Activated naive CD4-positive, alpha-beta T cell treated with anti-CD3 and anti-CD28 coated beads, Interleukin-2, amount 50 U/mL, for 24 hours (primary cell): ENCODE measurements around the gene ARHGEF6.
A peak's percentile ranks its signal among the peaks of the same experiment; 100 is the strongest.
"Not testable (repeated sequence)": the region's sequence is repeated elsewhere in the genome, so short reads cannot be mapped to it uniquely, and the experiment has no call there.

Source experiments
- H3K27ac Mint-ChIP-seq: one replicate; pipeline ENCODE4 v1.8.0; 2021; ENCODE audit warnings: mild to moderate bottlenecking, mixed read lengths
- H3K27me3 Mint-ChIP-seq: one replicate; pipeline ENCODE4 v1.8.0; 2021; ENCODE audit warnings: mixed read lengths
- H3K36me3 Mint-ChIP-seq: one replicate; pipeline ENCODE4 v1.8.0; 2021; ENCODE audit warnings: mixed read lengths
- H3K4me1 Mint-ChIP-seq: one replicate; pipeline ENCODE4 v1.8.0; 2021; ENCODE audit warnings: mixed read lengths
- H3K4me3 Mint-ChIP-seq: one replicate; pipeline ENCODE4 v1.8.0; 2021; ENCODE audit warnings: mild to moderate bottlenecking, mixed read lengths
- H3K9me3 Mint-ChIP-seq: one replicate; pipeline ENCODE4 v1.8.0; 2021; ENCODE audit warnings: mixed read lengths

ARHGEF6 gene

GRCh38 chrX:136802515-136802914 is 21.8 kb upstream of the ARHGEF6 start:
- Mint-ChIP-seq H3K27me3 (no peaks in the 10 kb centered on the region), H3K36me3 (peaks cover 1% of the 10 kb centered on the region), H3K9me3 (no peaks in the 10 kb centered on the region), H3K4me1 (peaks cover 13% of the 10 kb centered on the region), H3K27ac (no peak overlapping the region), H3K4me3 (no peak overlapping the region)

- Mint-ChIP-seq H3K9me3 (peaks cover 3% of the 10 kb centered on the region), H3K36me3 (no peaks in the 10 kb centered on the region), H3K27ac (peak overlapping the region; percentile 9), H3K4me3 (peak overlapping the region; percentile 53), H3K4me1 (peaks cover 13% of the 10 kb centered on the region), H3K27me3 (no peaks in the 10 kb centered on the region)
These were observed 17.1 kb upstream of the ARHGEF6 start for GRCh38 chrX:136797787-136798186.

GRCh38 chrX:136795132-136795531 is 14.4 kb upstream of the ARHGEF6 start:
- not testable (repeated sequence) for H3K4me3 Mint-ChIP-seq, H3K9me3 Mint-ChIP-seq, H3K27me3 Mint-ChIP-seq, H3K27ac Mint-ChIP-seq, H3K36me3 Mint-ChIP-seq
- H3K4me1 Mint-ChIP-seq, result peaks cover 13% of the 10 kb centered on the region

GRCh38 chrX:136794660-136795059 is 13.9 kb upstream of the ARHGEF6 start:
- H3K9me3 Mint-ChIP-seq, H3K27me3 Mint-ChIP-seq, H3K36me3 Mint-ChIP-seq, H3K4me3 Mint-ChIP-seq: not testable (repeated sequence)
- peak overlapping the region; percentile 51 for H3K27ac Mint-ChIP-seq
- H3K4me1 Mint-ChIP-seq, result peaks cover 13% of the 10 kb centered on the region

- Mint-ChIP-seq H3K4me3 (no peak overlapping the region), H3K36me3 (no peaks in the 10 kb centered on the region), H3K4me1 (peaks cover 13% of the 10 kb centered on the region), H3K9me3 (peaks cover 3% of the 10 kb centered on the region), H3K27ac (peak overlapping the region; percentile 41), H3K27me3 (no peaks in the 10 kb centered on the region)
These were observed 13.3 kb upstream of the ARHGEF6 start for GRCh38 chrX:136794080-136794479.

- Mint-ChIP-seq H3K4me3 (no peak overlapping the region), H3K4me1 (peaks cover under 1% of the 10 kb centered on the region)
These were observed 9.1 kb upstream of the ARHGEF6 start for GRCh38 chrX:136789856-136790255.

GRCh38 chrX:136784231-136784630 is 3.5 kb upstream of the ARHGEF6 start:
- peaks cover 42% of the 10 kb centered on the region for H3K4me1 Mint-ChIP-seq
- H3K27ac Mint-ChIP-seq, result peak overlapping the region; percentile 65
- no peak overlapping the region for H3K4me3 Mint-ChIP-seq
- H3K36me3 Mint-ChIP-seq, result no peaks in the 10 kb centered on the region
- no peaks in the 10 kb centered on the region for H3K27me3 Mint-ChIP-seq
- no peaks in the 10 kb centered on the region for H3K9me3 Mint-ChIP-seq

More at GRCh38 chrX:136789856-136790255, 9.1 kb upstream of the ARHGEF6 start:
- H3K27ac Mint-ChIP-seq, result no peak overlapping the region
- H3K9me3 Mint-ChIP-seq, result peaks cover 3% of the 10 kb centered on the region
- H3K27me3 Mint-ChIP-seq, result no peaks in the 10 kb centered on the region
- no peaks in the 10 kb centered on the region for H3K36me3 Mint-ChIP-seq

- Mint-ChIP-seq H3K36me3 (no peaks in the 10 kb centered on the region), H3K27ac (peak overlapping the region; percentile 12), H3K9me3 (no peaks in the 10 kb centered on the region), H3K27me3 (no peaks in the 10 kb centered on the region), H3K4me3 (no peak overlapping the region), H3K4me1 (peaks cover 49% of the 10 kb centered on the region)
These were observed 2.4 kb upstream of the ARHGEF6 start for GRCh38 chrX:136783159-136783558.

- peaks cover 2% of the 10 kb centered on the region for H3K36me3 Mint-ChIP-seq
- peak overlapping the region; percentile 94 for H3K4me3 Mint-ChIP-seq
- H3K4me1 Mint-ChIP-seq, result peaks cover 62% of the 10 kb centered on the region
- H3K27ac Mint-ChIP-seq, result peak overlapping the region; percentile 99
- no peaks in the 10 kb centered on the region for H3K27me3 Mint-ChIP-seq
- no peaks in the 10 kb centered on the region for H3K9me3 Mint-ChIP-seq
These were observed 557 bp upstream of the ARHGEF6 start for GRCh38 chrX:136781180-136781797.

GRCh38 chrX:136780241-136780640 is 491 bp downstream of the ARHGEF6 start:
- peak overlapping the region; percentile 99 for H3K27ac Mint-ChIP-seq
- H3K9me3 Mint-ChIP-seq, result no peaks in the 10 kb centered on the region
- H3K36me3 Mint-ChIP-seq, result peaks cover 2% of the 10 kb centered on the region
- peak overlapping the region; percentile 94 for H3K4me3 Mint-ChIP-seq
- H3K4me1 Mint-ChIP-seq, result peaks cover 73% of the 10 kb centered on the region
- no peaks in the 10 kb centered on the region for H3K27me3 Mint-ChIP-seq

GRCh38 chrX:136779346-136779781 is 1.4 kb downstream of the ARHGEF6 start:
- Mint-ChIP-seq H3K9me3 (no peaks in the 10 kb centered on the region), H3K4me1 (peaks cover 76% of the 10 kb centered on the region), H3K27ac (peak overlapping the region; percentile 99)

GRCh38 chrX:136778916-136779315 is 1.8 kb downstream of the ARHGEF6 start:
- peaks cover 72% of the 10 kb centered on the region for H3K4me1 Mint-ChIP-seq
- H3K36me3 Mint-ChIP-seq, result peaks cover 2% of the 10 kb centered on the region
- no peaks in the 10 kb centered on the region for H3K27me3 Mint-ChIP-seq
- peak overlapping the region; percentile 94 for H3K4me3 Mint-ChIP-seq
- peak overlapping the region; percentile 99 for H3K27ac Mint-ChIP-seq
- H3K9me3 Mint-ChIP-seq, result no peaks in the 10 kb centered on the region

More at GRCh38 chrX:136779346-136779781, 1.4 kb downstream of the ARHGEF6 start:
- H3K4me3 Mint-ChIP-seq, result peak overlapping the region; percentile 94
- peaks cover 2% of the 10 kb centered on the region for H3K36me3 Mint-ChIP-seq
- H3K27me3 Mint-ChIP-seq, result no peaks in the 10 kb centered on the region

GRCh38 chrX:136778020-136778419 is 2.7 kb downstream of the ARHGEF6 start:
- peaks cover 70% of the 10 kb centered on the region for H3K4me1 Mint-ChIP-seq
- peak overlapping the region; percentile 55 for H3K27ac Mint-ChIP-seq
- H3K27me3 Mint-ChIP-seq, result no peaks in the 10 kb centered on the region
- H3K4me3 Mint-ChIP-seq, result peak overlapping the region; percentile 94
- H3K36me3 Mint-ChIP-seq, result peaks cover 2% of the 10 kb centered on the region
- H3K9me3 Mint-ChIP-seq, result no peaks in the 10 kb centered on the region

- peak overlapping the region; percentile 59 for H3K27ac Mint-ChIP-seq
- peaks cover 2% of the 10 kb centered on the region for H3K36me3 Mint-ChIP-seq
- H3K9me3 Mint-ChIP-seq, result no peaks in the 10 kb centered on the region
- peaks cover 73% of the 10 kb centered on the region for H3K4me1 Mint-ChIP-seq
- no peak overlapping the region for H3K4me3 Mint-ChIP-seq
- H3K27me3 Mint-ChIP-seq, result no peaks in the 10 kb centered on the region
These were observed 7.1 kb downstream of the ARHGEF6 start for GRCh38 chrX:136773648-136774047.

- not testable (repeated sequence) for H3K4me3 Mint-ChIP-seq, H3K36me3 Mint-ChIP-seq, H3K9me3 Mint-ChIP-seq, H3K27ac Mint-ChIP-seq, H3K27me3 Mint-ChIP-seq
- H3K4me1 Mint-ChIP-seq, result peaks cover 67% of the 10 kb centered on the region
These were observed 8.9 kb downstream of the ARHGEF6 start for GRCh38 chrX:136771869-136772268.

- no peaks in the 10 kb centered on the region for H3K36me3 Mint-ChIP-seq
- no peaks in the 10 kb centered on the region for H3K9me3 Mint-ChIP-seq
- H3K27ac Mint-ChIP-seq, result peak overlapping the region; percentile 89
- H3K4me3 Mint-ChIP-seq, result peak overlapping the region; percentile 84
- peaks cover 69% of the 10 kb centered on the region for H3K4me1 Mint-ChIP-seq
- H3K27me3 Mint-ChIP-seq, result no peaks in the 10 kb centered on the region
These were observed 12.2 kb downstream of the ARHGEF6 start for GRCh38 chrX:136768469-136769084.
